GM13977 (cell line): ENCODE data around the gene CHST6.

ENCODE experiments used
- DNase-seq: peaks from one replicate; pipeline ENCODE4 v3.0.0; 2012; ENCODE audit warnings: low spot score
- CTCF ChIP-seq: IDR thresholded peaks from 2 replicates; pipeline ENCODE4 v1.5.1; 2012; ENCODE audit warnings: mild to moderate bottlenecking, control low read depth; ENCODE audit not compliant: insufficient read depth; ENCODE audit errors: extremely low read depth, missing control alignments
- in situ Hi-C: fragments of 300-500 bp; cut with MboI; formaldehyde crosslinking; loops from one replicate; pipeline ENCODE4 v1.12.0; 2022; ENCODE audit warnings: low sequenced_read_pairs, low pct_unique_long_range_greater_than_20kb, mixed read lengths, inconsistent platforms; ENCODE audit not compliant: unreplicated experiment

CHST6 gene

GRCh38 chr16:75482434-75483205 is 12.6 kb downstream of the CHST6 start:
- in situ Hi-C loops, result no loop called here
- DNase-seq, result no peak
- no peak for TF ChIP-seq CTCF

DNA sequence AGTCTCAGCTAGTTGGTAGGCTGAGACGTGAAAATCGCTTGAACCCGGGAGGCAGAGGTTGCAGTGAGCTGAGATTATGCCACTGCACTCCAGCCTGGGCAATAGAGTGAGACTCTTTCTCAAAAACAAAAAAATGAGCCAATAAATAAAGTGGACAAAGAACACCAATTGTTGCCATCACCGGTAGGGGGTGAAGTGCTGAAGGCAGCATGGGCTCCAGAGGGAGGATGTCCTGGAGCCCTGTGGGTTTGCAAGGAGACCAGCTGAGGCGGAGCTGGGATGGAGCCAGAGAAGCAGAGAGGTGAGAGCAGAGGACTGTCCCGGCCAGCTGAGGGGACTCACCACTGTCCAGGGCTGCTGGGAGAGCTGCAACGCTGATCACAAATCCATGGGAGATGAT is 13.8 kb downstream of the CHST6 start:
- DNase-seq, result no peak
- in situ Hi-C loops, result no loop called here

DNA sequence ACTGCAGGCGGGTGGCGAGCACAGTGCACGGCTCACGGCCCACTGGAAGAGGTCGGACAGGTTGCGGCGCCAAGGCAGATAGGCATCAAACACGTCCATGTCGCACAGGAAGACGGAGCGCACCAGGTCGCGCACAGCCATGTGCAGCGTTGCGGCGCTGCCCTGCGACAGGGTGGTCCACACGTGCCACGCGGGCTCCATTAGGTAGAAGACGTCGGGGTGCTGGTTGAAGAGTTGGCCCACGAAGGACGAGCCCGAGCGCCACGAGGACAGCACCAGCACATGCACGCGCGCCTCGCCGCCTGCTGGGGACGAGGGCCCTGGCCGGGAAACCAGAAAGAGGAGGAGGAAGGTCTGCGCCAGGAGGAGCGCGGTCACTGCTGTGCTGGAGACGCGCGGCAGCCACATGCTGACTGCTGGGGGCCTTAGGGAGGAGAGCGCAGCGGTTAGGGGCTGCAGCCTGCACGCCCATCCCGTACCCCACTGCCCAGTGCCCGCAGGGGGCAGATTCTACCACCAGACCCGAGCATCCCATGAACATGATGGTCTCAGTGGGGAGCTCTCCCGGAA is 15.7 kb downstream of the CHST6 start:
- TF ChIP-seq CTCF, result no peak
- in situ Hi-C loops, result no loop called here
- no peak for DNase-seq

More for the DNA sequence above, 13.8 kb downstream of the CHST6 start:
- no peak for TF ChIP-seq CTCF

DNA sequence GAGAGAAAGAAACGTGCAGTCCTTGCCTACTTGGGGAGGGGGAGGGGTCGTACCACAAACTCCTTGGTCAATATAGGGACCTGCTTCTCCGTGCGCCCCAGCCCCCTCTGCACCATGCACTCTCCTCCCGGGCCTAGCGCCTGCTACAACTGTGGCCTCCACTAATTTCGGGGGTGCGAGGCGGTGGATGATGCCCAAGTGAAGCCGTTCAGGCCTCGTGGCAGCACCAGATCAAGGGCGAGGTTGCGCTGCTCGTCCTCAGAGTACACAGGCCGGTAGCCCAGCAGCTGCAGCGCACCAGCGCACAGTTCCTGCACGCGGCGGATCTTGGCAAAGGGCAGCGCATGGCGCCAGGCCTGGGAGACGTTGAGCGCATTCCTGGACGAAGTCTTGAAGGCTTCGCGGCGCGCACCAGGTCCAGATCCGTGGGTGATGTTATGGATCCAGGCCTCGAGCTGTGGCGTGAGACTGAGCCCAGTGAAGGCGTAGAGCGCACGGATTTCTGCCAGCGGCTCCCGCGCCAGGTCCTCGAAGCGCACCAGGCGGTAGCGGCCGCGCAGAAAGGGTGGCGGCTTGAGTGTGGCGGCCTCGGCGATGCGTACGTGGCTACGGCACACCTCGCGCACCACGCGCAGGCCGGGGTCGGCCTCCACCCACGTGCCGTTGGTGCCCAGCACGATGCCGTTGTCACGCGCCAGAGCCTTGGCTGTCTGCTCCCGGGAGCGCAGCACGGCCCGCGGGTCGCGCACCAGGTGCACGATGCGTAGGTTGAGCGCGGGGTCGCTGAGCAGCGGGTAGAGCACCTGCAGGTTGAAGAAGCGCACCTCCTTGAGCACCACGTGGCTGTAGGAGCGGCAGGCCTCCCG is 16.5 kb downstream of the CHST6 start:
- no peak for DNase-seq
- in situ Hi-C loops, result no loop called here
- no peak for TF ChIP-seq CTCF

DNA sequence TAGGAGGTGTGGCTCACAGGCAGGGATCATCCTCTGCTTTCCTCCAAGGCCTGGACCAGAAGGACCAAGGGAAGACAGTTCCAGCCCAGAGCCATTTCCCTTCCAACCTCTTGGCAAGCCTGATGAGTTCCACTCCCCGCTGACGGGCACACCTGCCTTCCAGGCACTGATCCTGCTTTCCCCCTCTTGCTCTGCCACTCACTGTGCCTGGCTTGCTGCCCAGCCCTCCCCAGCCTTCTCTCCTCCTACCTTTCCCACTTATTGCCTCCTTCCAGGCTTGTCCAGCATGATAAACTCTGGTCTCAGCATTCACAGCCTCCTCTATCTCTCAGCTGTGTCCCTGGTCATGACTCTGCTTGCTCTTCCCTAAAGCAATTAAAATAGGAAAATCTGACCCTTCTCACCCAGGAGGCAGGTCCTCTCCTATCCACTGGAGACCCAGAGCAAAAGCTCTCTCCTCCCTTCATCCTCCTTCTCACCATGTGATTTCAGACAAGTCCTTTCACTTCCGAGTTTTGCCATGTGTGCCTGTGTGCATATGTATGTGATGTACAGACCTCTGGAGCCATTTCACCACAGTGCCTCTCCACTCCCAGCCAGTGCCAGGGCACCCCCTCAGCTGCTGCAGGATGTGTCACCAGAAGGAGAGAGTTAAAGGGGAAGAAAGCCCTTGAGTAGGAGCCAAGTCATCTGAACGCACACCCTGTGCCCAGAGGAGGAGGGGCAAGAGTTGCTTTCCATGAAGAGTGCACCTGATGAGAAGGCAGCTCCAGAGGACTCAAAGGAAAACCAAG is 17.4 kb downstream of the CHST6 start:
- DNase-seq, result no peak
- in situ Hi-C loops, result no loop called here
- TF ChIP-seq CTCF, result no peak

DNA sequence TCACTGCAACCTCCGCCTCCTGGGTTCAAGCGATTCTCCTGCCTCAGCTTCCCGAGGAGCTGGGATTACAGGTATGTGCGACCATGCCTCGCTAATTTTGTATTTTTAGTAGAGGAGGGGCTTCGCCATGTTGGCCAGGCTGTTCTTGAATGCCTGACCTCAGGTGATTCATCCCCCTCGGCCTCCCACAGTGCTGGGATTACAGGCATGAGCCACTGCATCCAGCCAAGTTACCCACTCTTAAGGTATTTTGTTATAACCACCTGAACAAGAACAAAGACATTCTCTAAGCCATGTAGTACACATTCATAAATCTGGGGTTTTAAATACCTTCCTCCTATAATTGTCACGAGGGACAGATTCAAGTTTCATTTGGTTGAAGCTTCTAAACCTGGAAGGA is 18.4 kb downstream of the CHST6 start:
- no peak for DNase-seq
- TF ChIP-seq CTCF, result no peak
- in situ Hi-C loops, result no loop called here
